ENCODE data around the gene KCTD2. TPM values are rescaled to one million over a fixed set of nuclear protein-coding genes. Genes with fewer than 3 reads are reported as not detected.
A peak's percentile ranks its signal among the peaks of the same experiment; 100 is the strongest.
"Not testable (repeated sequence)": the region's sequence is repeated elsewhere in the genome, so short reads cannot be mapped to it uniquely, and the experiment has no call there.

Gene KCTD2
- polyA plus RNA-seq, 1 donor = 25.1 TPM

- DNase-seq = no peak
These were observed 26.5 kb upstream of the KCTD2 start for GRCh38 chr17:75020331-75021110.

GRCh38 chr17:75024686-75025397 is 22.2 kb upstream of the KCTD2 start:
- DNase-seq = no peak

- not testable (repeated sequence) for DNase-seq
These were observed 21.7 kb upstream of the KCTD2 start for GRCh38 chr17:75025398-75025734.

GRCh38 chr17:75026650-75027049 is 20.4 kb upstream of the KCTD2 start:
- DNase-seq = not testable (repeated sequence)

- no peak for DNase-seq
These were observed 16.9 kb upstream of the KCTD2 start for GRCh38 chr17:75030161-75030560.

GRCh38 chr17:75031972-75032719 is 14.9 kb upstream of the KCTD2 start:
- DNase-seq = peak; percentile 80

- DNase-seq = peak; percentile 17
These were observed 14.2 kb upstream of the KCTD2 start for GRCh38 chr17:75032720-75033280.

GRCh38 chr17:75033346-75034235 is 13.4 kb upstream of the KCTD2 start:
- peak; percentile 96 for DNase-seq

GRCh38 chr17:75034236-75034908 is 12.7 kb upstream of the KCTD2 start:
- DNase-seq = peak; percentile 90

GRCh38 chr17:75036643-75037268 is 10.3 kb upstream of the KCTD2 start:
- peak; percentile 74 for DNase-seq

GRCh38 chr17:75039238-75039637 is 7.8 kb upstream of the KCTD2 start:
- no peak for DNase-seq

GRCh38 chr17:75041656-75042280 is 5.3 kb upstream of the KCTD2 start:
- no peak for DNase-seq

GRCh38 chr17:75043789-75044188 is 3.2 kb upstream of the KCTD2 start:
- DNase-seq = not testable (repeated sequence)

GRCh38 chr17:75044716-75045115 is 2.3 kb upstream of the KCTD2 start:
- DNase-seq = no peak

- not testable (repeated sequence) for DNase-seq
These were observed 1.0 kb upstream of the KCTD2 start for GRCh38 chr17:75045946-75046406.

- DNase-seq = peak; percentile 29
These were observed 523 bp downstream of the KCTD2 start for GRCh38 chr17:75047398-75048098.

GRCh38 chr17:75048249-75048878 is 1.3 kb downstream of the KCTD2 start:
- peak; percentile 45 for DNase-seq

GRCh38 chr17:75049057-75049456 is 2.0 kb downstream of the KCTD2 start:
- no peak for DNase-seq

GRCh38 chr17:75049706-75050105 is 2.7 kb downstream of the KCTD2 start:
- DNase-seq = no peak

All from hindlimb muscle (tissue), 1 donor.